Measurements from ENCODE around the gene APP. TPM values are rescaled to one million over a fixed set of nuclear protein-coding genes. Genes with fewer than 3 reads are reported as not detected.
A peak's percentile ranks its signal among the peaks of the same experiment; 100 is the strongest.

Gene APP
- total RNA-seq, 1 donor from 2014 or later, result 358 TPM

GRCh38 chr21:26169611-26170470, 729 bp downstream of the APP start:
- Histone ChIP-seq H3K27me3 (ENCODE audit: low read depth) (no peaks in the 10 kb centered on the region), H3K27ac (peak overlapping the region; percentile 85), H3K4me3 (peak overlapping the region; percentile 96), H3K36me3 (no peaks in the 10 kb centered on the region), H3K4me1 (peaks cover 39% of the 10 kb centered on the region), H3K9me3 (no peaks in the 10 kb centered on the region)
- ATAC-seq (peak; percentile 75 to 79), DNase-seq (peak; percentile 75)
- TF ChIP-seq CTCF (IDR thresholded peaks at IDR 0.05), result no peak
- intact Hi-C loops (cut with DNase I), result loop anchor here (10.0 kb wide), 1 partner anchor 275 kb away; no protein-coding TSS in a partner anchor

GRCh38 chr21:26169061-26169610, 1.4 kb downstream of the APP start:
- peak overlapping the region; percentile 96 for H3K4me3 ChIP-seq
- H3K27ac ChIP-seq, result peak overlapping the region; percentile 85
- H3K36me3 ChIP-seq, result no peaks in the 10 kb centered on the region
- ATAC-seq (peak; percentile 52 to 56), DNase-seq (no peak)
- H3K4me1 ChIP-seq, result peaks cover 43% of the 10 kb centered on the region
- peak; percentile 22 for TF ChIP-seq CTCF (IDR thresholded peaks at IDR 0.05)
- no peaks in the 10 kb centered on the region for H3K27me3 ChIP-seq (ENCODE audit: low read depth)
- no peaks in the 10 kb centered on the region for H3K9me3 ChIP-seq
- intact Hi-C loops (cut with DNase I), result loop anchor here (10.0 kb wide), 1 partner anchor 274 kb away; no protein-coding TSS in a partner anchor

- Histone ChIP-seq H3K36me3 (no peaks in the 10 kb centered on the region), H3K4me1 (peaks cover 43% of the 10 kb centered on the region), H3K4me3 (peak overlapping the region; percentile 96), H3K27me3 (ENCODE audit: low read depth) (no peaks in the 10 kb centered on the region), H3K9me3 (no peaks in the 10 kb centered on the region), H3K27ac (peak overlapping the region; percentile 43)
- DNase-seq, result no peak
- intact Hi-C loops (cut with DNase I), result loop anchor here (10.0 kb wide), 1 partner anchor 274 kb away; no protein-coding TSS in a partner anchor
- TF ChIP-seq CTCF (IDR thresholded peaks at IDR 0.05), result no peak
- ATAC-seq, result no peak
Observed at GRCh38 chr21:26168371-26168770, 2.2 kb downstream of the APP start.

GRCh38 chr21:26167593-26167992, 3.0 kb downstream of the APP start:
- Histone ChIP-seq H3K9me3 (no peaks in the 10 kb centered on the region), H3K4me3 (peak overlapping the region; percentile 96), H3K27me3 (ENCODE audit: low read depth) (no peaks in the 10 kb centered on the region), H3K4me1 (peaks cover 43% of the 10 kb centered on the region), H3K36me3 (no peaks in the 10 kb centered on the region), H3K27ac (peak overlapping the region; percentile 43)
- DNase-seq, result no peak
- no peak for TF ChIP-seq CTCF (IDR thresholded peaks at IDR 0.05)
- ATAC-seq, result no peak
- intact Hi-C loops (cut with DNase I), result loop anchor here (10.0 kb wide), 1 partner anchor 273 kb away; no protein-coding TSS in a partner anchor

- H3K4me3 ChIP-seq, result no peak overlapping the region
- no peak for DNase-seq
- no peaks in the 10 kb centered on the region for H3K9me3 ChIP-seq
- no peak overlapping the region for H3K27ac ChIP-seq
- intact Hi-C loops (cut with DNase I), result loop anchor here (10.0 kb wide), 1 partner anchor 271 kb away; no protein-coding TSS in a partner anchor
- peaks cover 37% of the 10 kb centered on the region for H3K4me1 ChIP-seq
- TF ChIP-seq CTCF (IDR thresholded peaks at IDR 0.05), result no peak
- ATAC-seq, result no peak
- no peaks in the 10 kb centered on the region for H3K36me3 ChIP-seq
- H3K27me3 ChIP-seq (ENCODE audit: low read depth), result no peaks in the 10 kb centered on the region
Observed at GRCh38 chr21:26165331-26165730, 5.2 kb downstream of the APP start.
